HTERT RPE-1 (cell line): ENCODE measurements around the gene DEDD2.

Source experiments
- in situ Hi-C: fragments of 300-500 bp; cut with MboI; formaldehyde crosslinking; loops from 4 replicates; pipeline ENCODE4 v1.14.3; 2020; ENCODE audit warnings: low sequenced_read_pairs

DEDD2 gene

DNA sequence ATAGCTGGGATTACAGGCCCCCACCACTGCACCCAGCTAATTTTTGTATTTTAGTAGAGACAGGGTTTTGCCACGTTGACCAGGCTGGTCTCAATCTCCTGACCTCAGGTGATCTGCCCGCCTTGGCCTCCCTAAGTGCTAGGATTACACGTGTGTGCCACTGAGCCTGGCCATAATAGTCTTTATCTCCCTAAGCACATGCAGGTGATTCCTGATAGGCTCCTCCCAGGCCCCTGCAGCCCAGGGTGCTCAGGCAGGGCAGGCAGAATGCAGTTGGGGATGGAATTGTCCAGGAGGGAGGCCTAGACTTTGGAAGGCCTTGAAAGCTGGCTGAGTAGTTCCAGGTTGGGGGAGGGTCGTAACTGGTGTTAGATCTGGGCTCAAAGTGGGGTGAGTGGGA is 11.2 kb upstream of the DEDD2 start:
- in situ Hi-C loops: no loop called here

GRCh38 chr19:42226886-42227285 is 9.4 kb upstream of the DEDD2 start:
- in situ Hi-C loops: no loop called here

GRCh38 chr19:42225718-42226292 is 8.3 kb upstream of the DEDD2 start:
- in situ Hi-C loops: no loop called here

GRCh38 chr19:42224940-42225717 is 7.7 kb upstream of the DEDD2 start:
- in situ Hi-C loops: no loop called here

GRCh38 chr19:42220751-42221097 is 3.2 kb upstream of the DEDD2 start:
- in situ Hi-C loops: no loop called here

- in situ Hi-C loops: no loop called here
These were observed 2.6 kb upstream of the DEDD2 start, which contains the start of gene ZNF526 for GRCh38 chr19:42219812-42220750. Gene ZNF526, plus strand, starts transcription at chr19:42220312. Its CDS starts 4,092 bp downstream, at chr19:42224404.

DNA sequence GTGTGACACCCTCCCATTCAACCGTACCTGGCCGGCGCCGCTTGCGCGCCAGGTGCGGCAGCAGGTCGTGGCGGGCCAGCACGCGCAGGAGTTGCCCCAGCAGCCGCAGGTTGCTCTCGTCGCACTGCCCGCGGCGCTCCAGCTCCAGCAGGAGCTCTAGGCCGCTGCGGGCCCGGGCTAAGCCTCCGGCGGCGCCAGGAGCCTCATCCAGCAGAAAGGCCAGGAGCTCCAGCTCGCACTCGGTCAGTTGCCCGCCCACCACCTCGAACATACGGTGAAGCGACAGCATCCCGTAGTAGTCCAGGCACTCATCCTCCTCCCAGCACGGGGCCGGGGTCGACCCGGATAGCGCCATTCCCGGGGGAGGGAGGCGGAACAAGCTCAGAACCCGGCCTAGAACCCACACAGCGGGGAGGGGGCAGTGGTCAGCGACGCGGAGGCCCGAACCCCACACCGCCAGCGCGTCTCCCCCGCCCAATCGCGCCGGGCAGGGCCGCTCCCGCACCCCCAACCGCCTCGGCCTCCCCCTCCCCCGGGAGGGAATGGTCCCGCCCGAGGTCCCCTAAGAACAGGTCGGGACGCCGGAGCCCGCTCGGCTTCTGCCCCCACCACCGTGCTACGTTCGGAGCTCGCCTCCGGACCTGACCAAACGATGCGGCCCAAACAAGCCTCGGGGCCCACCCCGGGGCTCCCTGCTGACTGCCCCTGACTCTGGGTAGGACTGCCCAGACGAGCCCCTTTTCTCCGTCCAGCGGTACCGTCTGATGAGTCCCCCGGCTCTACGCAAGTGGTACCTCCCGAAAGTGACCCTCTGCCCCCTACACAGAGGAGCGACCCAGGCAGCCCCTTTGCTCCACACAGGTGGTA is 591 bp downstream of the DEDD2 start:
- in situ Hi-C loops: no loop called here

DNA sequence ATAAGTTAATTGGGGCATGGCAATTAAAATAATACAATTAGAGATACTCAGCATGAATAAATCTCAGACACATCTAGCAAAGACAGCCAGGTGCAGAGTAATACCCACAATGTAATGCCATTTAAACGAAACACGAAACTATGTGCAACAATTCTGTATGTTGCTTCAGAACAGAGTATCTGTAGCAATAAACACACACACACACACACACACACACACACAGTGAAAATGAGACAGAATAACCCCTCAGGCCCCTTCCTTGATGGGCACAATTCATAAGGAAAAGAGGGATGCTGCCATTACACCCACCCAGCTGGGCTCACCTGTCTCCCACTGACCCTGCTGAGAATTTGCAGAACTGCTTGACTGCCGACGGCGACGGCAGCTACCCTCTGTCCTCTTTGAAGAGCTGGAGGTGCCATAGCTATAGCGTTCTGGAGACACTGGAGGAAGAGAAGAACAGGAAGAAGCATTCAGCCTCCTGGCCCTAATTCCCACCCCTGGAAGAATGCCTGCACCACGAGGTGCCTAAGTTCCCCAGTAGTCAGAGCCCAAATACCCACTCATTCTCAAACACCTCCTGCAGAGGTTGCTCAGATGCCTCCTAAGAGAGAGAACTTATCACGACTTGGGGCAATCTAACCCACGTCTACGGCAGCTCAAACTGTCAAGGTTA is 2.5 kb downstream of the DEDD2 start:
- in situ Hi-C loops: no loop called here

DNA sequence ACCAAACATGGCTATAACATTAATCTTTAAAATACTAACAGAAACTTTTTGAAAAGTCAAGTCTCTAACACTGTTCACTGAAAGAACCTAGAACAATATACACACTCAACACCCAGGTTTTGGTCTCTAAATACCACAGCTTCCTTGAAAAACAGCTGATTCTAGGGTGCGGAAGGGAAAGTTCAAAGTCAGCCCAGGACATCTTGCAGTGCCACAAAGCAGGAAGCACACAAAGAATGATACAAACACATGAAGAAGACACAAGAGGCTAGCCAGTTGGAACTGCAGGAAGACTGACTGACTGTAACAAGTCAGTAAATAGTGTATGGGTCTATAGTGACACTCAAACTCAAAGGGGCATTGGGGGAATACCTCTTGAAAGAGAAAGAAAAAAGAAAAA is 4.6 kb downstream of the DEDD2 start:
- in situ Hi-C loops: no loop called here

GRCh38 chr19:42208612-42209011 is 8.9 kb downstream of the DEDD2 start:
- in situ Hi-C loops: no loop called here

DNA sequence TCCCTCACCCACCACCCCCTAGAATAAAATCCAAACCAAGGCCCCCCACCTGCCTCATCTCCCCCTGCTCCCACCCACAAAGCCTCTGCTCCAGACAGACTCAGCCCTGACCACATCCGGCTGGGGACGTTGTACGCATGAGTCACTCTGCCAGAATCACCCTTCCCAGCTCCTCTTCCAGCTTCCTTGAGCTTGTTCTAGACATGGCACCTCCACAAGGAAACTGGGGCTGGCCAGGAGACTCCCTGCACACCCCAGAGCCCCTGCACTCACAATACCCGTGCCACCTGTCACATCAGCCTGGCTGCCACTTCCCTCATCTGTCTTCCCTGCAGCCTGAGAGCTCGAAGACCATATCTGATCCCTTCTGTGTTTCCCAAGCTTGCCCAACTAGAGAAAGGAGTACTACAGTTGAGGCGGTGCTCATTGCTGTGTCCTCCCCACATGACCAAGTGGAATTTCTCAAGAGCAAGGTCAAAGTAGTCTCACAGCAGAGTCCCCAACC is 9.7 kb downstream of the DEDD2 start:
- in situ Hi-C loops: no loop called here

GRCh38 chr19:42206871-42207755 is 10.4 kb downstream of the DEDD2 start:
- in situ Hi-C loops: no loop called here

GRCh38 chr19:42204664-42205063 is 12.8 kb downstream of the DEDD2 start:
- in situ Hi-C loops: no loop called here

DNA sequence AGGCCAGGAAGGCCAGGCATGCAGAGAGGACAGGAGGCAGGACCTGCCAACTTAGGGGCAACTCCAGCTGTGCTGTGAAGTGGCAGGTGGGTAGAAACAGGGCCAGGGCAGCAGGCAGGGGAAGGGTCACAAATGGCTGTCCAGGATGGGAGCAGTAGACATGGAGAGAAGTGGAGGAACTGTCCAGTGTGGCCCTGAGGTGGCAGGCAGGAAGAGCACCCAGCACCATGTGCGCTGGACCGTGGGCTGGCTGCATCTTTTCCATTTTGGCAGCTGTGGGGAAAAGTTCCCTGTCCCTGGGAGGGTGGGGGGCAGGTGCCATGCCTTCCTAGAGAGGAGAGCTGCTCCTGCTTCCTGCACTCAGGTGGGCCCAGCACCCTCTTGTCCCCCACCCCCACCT is 13.8 kb downstream of the DEDD2 start:
- in situ Hi-C loops: no loop called here

DNA sequence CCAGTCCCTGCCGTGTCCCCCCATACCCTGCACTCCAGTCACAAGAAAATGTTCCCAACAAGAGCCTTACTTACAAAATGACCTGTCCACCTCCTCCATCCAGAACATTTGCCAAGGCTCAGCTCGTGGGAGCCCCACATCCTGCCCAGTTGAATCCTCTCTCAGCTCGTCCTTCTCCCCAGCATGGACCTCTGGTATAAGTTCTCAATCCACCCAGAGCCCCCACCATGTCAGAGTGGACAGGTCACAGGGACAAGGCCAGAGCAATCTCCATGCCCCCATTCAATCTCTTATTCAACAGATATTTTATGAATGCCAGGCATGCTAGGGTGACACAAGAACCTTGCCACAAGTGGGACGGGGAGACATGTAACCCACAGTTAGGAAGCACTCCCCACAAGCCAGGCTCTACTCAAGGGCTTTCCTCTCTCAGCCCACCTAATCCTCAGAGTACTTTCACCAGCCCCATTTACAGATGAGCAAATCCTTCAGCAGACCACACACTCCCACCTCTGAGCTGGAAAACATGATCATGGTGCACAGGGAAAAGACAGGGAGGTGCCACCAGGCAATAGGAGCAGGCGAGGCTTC is 15.1 kb downstream of the DEDD2 start:
- in situ Hi-C loops: no loop called here

DNA sequence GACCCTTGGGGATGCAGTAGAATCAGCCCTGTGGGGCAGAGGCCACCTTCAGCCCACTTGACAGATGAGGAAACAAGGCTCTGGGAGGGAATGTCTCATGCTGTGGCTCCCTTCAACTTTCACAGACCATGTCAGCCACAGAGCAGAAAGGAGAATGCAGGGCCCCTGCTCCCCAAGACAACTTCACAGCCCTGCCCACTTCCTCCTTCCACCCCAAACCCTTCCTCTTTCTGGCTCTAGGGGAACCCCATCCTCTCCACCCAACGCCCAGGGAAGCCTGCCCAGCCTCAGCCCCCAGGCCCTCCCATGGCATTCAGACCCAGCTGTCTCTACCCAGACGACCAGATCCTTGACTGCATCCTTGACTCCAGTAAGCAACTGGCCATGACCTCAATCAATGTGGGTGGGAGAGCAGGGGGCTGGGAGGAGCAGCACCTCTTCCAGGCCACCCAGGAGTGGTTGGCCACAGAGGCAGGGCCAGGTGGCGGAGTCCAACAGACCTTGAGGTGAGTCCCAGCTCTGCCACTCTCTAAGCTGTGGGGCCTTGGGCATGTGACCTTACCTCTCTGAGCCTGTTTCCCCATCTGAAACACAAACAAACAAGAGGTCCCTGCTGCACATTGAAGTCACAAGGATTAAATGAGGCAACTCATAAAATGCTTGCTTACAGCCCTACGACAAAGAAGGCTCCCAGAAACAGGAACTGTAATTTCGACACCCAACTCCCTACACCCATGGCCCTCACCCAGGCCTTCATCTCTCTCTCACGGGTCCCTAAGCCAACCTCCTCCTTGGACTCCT is 15.8 kb downstream of the DEDD2 start:
- in situ Hi-C loops: no loop called here

DNA sequence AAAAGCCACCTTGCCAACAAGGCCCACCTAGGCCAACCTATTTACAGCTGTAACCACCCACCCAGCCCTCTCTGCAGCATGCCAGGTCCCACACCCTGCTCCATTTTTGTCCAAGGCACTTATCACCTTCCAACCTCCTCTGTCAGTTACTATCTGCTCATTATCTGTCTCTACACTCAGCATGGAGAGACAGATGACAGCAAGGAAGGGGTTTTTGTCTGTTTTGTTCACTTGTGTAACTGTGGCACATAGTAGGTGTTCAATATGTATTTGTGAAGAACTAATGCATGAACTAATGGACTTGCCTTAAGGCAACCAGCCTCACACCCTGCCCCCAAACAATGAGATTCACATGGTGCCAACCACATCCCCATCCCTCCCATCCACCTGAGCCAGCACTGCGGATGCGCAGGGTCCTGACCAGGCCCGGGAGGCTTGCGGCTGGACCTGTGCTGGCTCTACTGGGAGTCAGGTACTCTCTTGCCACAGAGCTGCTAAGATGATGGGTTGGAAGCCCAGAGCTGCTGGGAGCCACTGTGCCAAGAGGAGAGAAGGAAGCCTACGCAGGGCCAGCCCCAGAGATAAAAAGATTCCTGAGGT is 17.3 kb downstream of the DEDD2 start:
- in situ Hi-C loops: no loop called here
